ENCODE measurements around the gene MAGI2. TPM values are rescaled to one million over a fixed set of nuclear protein-coding genes. Genes with fewer than 3 reads are reported as not detected.
"Not testable (repeated sequence)": the region's sequence is repeated elsewhere in the genome, so short reads cannot be mapped to it uniquely, and the experiment has no call there.

Gene MAGI2
- total RNA-seq, 1 donor from 2014 or later: 6.0 TPM

DNA sequence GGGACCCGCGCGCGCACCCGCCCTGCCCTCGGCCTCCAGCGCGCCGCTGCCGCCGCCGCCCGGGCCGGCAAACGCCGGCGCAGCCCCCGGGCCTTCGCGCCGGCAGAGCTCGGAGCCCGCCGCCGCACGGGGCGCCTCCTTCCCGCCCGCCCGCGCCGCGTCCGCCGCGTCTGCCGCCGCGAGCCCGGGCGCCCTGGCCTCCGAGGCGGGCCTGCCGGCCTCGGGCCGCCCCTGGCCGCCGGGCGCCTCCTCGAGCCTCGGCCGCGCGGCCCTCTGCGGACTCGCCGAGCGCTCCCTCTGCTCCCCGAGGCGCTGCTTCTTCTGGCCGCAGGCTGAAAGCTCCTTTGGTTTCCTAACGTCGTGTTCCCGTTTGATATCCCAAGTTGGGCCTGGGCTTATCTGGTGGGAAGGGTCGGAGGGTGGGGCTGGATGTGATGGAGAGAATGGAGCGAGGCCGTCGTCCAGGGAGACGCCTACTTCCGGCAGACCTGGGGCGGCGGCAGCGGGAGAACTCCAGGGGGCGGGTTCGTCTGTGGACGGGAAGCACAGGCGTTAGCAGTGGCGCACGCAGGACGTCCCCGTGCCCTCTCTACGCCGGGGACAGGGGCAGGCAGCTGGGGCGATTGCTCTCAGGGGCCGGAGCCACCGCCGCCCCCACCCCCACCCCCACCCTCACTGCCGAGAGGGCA, 1433.9 kb downstream of the MAGI2 start:
- DNase-seq (ENCODE audit: low read depth): peak; percentile 94

DNA sequence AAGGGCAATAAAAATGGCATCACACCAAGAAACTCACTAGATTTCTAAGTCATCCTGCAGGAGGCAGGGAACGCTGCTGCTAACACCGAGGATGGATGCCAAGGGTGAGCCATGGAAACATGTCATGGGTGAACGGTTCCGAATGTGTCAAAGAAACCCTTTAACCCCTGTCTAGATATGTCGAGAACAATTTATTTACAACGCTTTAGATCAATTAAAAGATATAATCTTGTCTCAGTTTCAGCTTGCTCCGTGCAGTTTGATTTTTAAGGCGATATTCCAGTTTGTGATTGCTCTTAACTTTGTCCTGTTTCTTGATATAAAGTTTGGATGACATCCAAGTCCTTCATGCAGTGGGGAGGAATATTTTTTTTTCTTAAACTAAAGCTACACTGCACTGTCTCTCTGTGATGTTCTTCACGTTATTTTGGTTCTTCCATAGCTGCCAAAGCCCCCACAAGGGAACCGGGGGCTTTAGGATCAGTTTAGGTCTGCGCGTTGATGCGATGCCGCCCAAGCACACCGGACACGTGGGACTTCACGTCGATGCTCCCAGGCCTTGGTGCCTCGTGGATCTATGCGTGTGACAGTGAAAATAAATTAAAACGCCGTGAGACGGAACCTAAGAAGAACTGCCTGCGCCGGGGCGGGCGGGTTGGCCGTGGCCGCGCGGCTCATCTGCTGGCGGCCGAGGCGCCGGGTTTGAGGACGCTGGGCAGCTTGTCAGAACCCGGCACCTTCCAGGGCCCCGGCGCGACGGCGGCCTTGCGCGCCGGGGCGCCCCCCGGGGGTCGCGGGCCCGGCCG, 1434.6 kb downstream of the MAGI2 start:
- peak; percentile 60 for DNase-seq (ENCODE audit: low read depth)

GRCh38 chr7:78017591-78018100, 1435.8 kb downstream of the MAGI2 start:
- no peak for DNase-seq (ENCODE audit: low read depth)

DNA sequence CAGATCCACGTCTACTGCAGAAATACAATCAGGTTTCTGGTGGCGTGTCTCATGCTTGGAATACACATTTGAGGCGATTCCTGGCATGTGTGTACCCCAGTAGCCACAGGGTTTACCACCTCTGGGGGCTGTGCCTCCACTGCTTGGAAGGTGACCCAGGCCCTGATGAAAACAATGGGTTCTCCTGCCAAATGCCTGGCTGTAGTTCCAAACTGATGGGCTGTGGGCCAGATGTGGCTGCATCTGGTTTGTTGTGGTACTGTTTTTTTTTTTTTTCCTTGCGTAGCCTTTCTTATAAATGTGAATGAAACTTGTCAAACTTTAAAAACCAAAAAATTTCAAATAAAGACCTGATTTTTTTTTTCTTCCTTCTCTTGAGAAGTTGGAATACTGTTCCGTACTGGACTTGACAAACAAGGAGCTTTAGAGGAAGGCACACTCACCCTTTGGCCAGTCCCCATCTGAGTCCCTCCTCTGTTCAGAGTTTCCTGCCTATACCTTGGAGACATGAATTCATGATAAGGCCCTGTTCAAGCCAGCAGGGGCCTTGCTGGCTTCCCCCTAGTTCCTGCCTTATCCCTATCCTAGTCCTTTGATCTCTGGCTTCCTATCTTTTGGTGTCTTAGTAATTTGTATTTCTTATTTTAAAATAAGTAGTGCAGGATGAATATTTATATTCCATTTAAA, 1437.8 kb downstream of the MAGI2 start:
- DNase-seq (ENCODE audit: low read depth): no peak

DNA sequence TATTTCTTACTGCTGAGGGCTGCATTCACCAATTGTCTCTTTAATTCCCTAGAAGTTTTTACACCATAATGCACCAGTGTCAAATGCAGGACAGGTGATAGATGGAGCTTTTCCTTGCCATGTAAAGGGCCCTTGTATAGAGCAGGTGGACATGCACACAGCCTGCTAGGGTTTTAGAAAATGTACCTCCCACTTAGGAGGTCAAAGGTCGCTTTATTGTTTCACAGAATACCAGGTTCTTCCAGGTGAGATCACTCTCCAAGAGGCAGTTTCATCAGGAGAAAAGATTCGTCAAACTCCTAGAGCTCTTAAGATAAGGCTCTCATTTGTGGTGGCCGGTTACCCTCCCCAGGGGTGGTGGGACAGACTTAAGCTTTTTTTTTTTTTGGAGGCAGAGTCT, 1439.1 kb downstream of the MAGI2 start:
- no peak for DNase-seq (ENCODE audit: low read depth)

DNA sequence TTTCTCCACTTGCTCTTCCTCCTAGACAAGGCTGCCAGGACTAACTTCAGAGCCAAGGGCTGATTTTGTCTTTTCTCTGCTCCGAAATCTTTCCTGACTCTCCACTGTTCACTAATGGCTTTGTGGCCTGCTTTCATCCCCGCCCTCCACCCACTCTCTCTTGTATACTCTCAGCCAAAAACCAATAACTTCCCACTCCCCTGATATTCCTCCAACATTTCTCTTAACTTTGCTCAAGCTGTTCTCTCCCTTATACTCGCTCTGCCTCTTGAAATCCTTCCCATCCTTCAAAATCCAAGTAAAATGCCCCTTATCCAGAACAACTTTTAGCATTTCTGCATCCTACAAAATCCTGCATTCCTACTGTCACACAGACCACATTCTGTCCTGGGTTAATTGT, 1440.1 kb downstream of the MAGI2 start:
- DNase-seq (ENCODE audit: low read depth): no peak

DNA sequence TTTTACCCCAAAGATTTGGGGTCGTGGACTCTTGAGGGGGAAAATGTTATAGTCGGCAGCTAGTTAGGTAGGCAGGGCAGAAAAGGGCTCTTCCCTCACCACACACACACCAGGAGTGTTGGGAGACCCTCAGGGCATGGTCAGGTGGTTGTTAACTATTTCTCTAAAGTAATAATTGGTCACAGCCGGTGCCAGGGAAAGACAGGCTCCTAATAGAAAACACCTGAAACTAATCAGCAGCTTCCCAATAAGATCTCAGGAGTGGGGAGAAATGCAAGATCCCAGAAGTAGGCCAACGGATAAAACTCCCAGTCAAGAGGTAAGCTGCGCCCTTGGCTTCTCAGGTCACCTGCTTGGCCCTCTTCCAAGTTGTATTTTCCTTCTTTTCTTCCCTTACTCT, 1441.8 kb downstream of the MAGI2 start:
- no peak for DNase-seq (ENCODE audit: low read depth)

DNA sequence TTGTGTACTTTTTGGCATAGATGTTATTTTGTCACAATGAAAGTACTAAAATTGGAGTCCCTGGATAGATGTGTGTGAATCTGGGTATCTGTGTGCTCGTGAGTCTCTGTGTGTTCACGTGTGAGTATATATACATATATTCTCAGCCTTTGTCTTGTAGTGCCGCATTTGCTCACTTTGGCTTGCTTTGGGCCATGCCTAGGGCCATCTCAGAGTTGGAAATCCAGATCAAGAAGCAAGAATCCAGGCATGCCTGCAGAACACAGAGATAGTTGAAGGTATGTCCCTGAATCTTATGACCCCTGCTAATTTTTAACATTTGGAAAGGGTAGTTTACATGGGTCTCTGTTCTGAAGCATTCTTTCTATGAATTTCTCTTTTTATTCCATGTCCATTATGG, 1446.2 kb downstream of the MAGI2 start:
- DNase-seq (ENCODE audit: low read depth): no peak

DNA sequence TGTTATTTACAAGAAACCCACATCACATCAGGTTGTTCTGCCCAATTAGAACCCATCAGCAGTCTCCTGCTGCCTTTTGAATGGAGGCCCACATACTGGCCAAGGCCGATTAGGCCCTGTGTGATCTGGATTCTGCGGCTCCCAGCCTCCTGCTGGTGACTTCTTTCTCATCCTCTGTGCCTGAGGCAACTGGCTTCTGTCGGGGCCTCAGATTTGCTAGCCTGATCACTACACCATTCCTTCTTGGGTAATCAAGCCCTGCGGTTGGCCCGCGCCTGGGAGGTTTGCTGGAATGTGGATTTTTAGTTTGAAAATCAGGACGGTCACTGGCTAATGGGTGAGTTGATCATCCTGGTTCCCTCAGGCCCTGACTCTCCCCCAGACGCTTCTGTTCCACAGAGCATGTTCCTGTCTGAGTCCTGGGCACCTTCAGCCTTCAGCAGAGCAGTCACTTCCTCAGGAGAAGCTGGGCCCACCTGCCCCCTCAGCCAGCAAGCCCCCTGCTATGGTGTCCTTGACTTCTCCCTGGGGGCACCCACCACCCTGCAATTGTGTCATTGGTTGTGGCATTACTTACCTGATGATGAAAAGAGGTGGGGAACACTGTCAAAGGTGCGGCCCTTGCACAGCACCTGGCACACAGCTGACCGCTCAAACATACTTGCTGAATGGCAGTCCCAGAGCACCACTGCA, 1447.3 kb downstream of the MAGI2 start:
- DNase-seq (ENCODE audit: low read depth): no peak

- DNase-seq (ENCODE audit: low read depth): peak; percentile 37
Measured at GRCh38 chr7:78002715-78003114, 1450.8 kb downstream of the MAGI2 start.

- peak; percentile 76 for DNase-seq (ENCODE audit: low read depth)
Measured at GRCh38 chr7:78002021-78002420, 1451.4 kb downstream of the MAGI2 start.

DNA sequence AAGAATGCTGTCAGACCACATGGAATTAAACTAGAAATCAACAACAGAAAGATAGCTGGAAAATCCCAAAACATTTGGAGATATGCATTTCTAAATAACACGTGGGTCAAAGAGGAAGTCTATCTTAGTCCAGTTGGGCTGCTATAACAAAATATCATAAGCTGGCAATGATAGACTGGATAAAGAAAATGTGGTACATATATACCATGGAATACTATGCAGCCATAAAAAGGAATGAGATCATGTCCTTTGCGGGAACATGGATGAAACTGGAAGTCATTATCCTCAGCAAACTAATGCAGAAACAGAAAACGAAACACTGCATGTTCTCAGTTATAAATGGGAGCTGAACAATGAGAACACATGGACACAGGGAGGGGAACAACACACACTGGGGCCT, 1454.3 kb downstream of the MAGI2 start:
- not testable (repeated sequence) for DNase-seq (ENCODE audit: low read depth)

- peak; percentile 33 for DNase-seq (ENCODE audit: low read depth)
Measured at GRCh38 chr7:77995717-77996116, 1457.8 kb downstream of the MAGI2 start.

- DNase-seq (ENCODE audit: low read depth): no peak
Measured at GRCh38 chr7:77993838-77994237, 1459.6 kb downstream of the MAGI2 start.

GRCh38 chr7:77991656-77992055, 1461.8 kb downstream of the MAGI2 start:
- DNase-seq (ENCODE audit: low read depth): no peak

DNA sequence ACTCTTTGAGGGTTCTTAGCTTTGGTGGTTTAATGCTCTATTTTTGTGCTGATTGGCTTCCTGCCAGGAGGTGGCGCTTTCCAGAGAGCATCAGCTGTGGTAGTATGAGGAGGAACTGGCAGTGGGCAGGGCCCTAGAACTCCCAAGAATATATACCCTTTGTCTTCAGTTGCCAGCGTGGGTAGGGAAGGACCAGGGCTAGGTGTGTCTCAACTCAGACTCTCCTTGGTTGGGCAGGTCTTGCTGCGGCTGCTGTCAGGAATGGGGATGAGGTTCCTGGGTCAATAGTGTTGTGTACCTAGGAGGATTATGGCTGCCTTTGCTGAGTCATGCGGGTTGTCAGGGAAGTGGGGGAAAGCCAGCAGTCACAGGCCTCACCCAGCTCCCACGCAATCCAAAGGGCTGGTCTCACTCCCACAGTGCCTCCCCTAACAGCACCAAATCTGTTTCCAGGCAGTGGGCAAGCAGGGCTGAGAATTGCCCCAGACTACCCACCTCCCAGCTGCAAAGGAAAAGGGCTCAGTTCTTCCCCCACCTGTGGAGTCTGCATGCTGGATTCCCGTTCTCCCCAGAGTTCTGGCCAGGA, 1463.4 kb downstream of the MAGI2 start:
- DNase-seq (ENCODE audit: low read depth): peak; percentile 82

GRCh38 chr7:77985974-77986339, 1467.5 kb downstream of the MAGI2 start:
- DNase-seq (ENCODE audit: low read depth): peak; percentile 42

GRCh38 chr7:77985232-77985973, 1468.1 kb downstream of the MAGI2 start:
- no peak for DNase-seq (ENCODE audit: low read depth)

DNA sequence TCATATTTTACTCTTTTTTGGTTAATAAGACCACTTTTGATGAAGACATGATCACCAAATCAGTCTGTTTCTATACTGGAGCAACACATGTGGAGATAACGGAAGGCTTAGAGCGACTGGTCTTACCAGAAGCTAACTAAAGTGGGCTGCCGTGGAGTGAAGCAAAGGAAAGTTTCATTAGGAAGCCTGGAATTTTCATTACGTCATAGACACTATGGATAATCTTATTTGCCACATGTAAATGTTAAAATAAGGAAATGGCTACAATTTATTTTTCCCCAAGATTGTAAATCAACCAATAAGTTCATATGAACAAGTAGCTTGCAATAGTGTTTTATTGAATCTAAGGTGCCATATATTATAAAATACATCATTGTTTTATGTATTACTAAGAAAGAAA, 1469.5 kb downstream of the MAGI2 start:
- no peak for DNase-seq (ENCODE audit: low read depth)

DNA sequence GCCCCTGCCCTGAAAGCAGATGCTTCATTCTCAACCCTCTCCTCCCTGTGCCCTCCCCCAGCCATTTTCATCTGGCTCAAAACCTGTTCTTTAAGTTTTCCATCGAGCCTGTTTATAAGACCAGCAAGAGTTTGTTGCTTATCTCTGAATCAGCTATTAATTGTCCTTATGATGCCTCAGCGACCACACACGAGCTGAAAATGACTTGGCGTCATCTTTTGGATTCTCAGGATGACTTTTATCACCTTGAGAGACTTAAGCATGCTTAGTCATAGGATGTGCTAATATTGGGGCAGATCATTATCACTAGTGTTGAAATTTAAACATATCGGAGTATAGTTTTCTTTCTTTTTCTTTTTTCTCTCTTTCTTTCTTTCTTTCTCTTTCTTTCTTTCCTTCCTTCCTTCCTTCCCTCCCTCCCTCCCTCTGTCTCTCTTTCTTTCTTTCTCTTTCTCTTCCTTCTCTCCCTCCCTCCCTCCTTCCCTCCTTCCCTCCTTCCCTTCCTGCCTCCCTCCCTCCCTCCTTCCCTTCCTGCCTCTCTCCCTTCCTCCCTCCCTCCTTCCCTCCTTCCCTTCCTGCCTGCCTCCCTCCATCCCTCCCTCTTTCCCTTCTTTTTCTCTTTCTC, 1470.4 kb downstream of the MAGI2 start:
- DNase-seq (ENCODE audit: low read depth): no peak

Data from myocyte (in vitro differentiated cells).